GM12891 (cell line): Measurements from ENCODE around the gene SEMA5A.

ENCODE experiments used
- POLR2A ChIP-seq: IDR thresholded peaks from 2 replicates; pipeline ENCODE4 v1.6.1; 2011; ENCODE audit warnings: low read depth, low read length, control low read depth
- POLR2AphosphoS5 ChIP-seq: IDR thresholded peaks from 2 replicates; pipeline ENCODE4 v1.6.1; 2011; ENCODE audit warnings: low read depth, low read length, control low read depth
- SPI1 ChIP-seq: IDR thresholded peaks from 2 replicates; pipeline ENCODE4 v1.6.1; 2011; ENCODE audit warnings: low read depth, low read length, control low read depth
- TAF1 ChIP-seq: IDR thresholded peaks from 2 replicates; pipeline ENCODE4 v1.6.1; 2011; ENCODE audit warnings: low read depth, low read length, control low read depth

GRCh38 chr5:9156282-9156681 lies 389.6 kb downstream of the SEMA5A start:
- TF ChIP-seq TAF1: no peak
- no peak for TF ChIP-seq POLR2A
- no peak for TF ChIP-seq POLR2AphosphoS5
- TF ChIP-seq SPI1: no peak
